ENCODE measurements around the gene QRICH2.

DNA sequence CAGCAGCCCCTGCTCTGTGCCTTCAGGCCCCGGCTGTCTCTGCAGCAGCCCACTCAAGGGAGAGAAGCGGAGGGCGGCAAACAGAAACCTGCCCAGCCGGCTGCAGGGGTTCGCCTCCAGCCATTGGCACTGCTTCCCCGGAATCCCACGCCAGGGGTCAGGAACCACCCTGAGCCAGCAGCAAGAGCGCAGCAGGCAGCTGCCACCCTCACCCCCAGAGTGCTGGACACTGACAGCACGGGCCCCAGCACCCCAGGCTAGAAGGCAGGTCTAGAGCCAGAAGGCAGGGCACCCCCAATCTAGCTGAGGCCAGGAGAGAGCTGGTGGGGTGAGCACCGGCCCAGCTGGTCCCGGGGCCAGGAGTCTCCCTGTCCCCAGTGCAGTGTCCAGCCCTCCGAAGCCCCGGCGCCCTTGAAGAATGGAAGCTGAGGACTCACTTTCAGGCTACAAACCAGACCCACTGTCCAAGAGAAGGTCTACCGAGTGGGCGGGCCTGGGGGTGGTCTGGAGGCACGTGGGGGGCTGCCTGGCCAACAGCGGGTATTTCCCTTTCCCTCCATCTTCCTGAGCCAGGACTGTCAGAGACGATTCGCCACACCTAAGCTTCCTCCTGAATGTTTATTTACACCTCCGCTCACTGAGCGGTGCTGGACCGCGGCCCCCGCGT is 34.5 kb downstream of the QRICH2 start:
- TF ChIP-seq EZH2phosphoT487 (IDR thresholded peaks at IDR 0.05; ENCODE audit: low read length) (no peak), EZH2 (optimal IDR thresholded peaks at IDR 0.05; ENCODE audit: low read depth, low read length) (no peak)
- TF ChIP-seq, protein P1, sequence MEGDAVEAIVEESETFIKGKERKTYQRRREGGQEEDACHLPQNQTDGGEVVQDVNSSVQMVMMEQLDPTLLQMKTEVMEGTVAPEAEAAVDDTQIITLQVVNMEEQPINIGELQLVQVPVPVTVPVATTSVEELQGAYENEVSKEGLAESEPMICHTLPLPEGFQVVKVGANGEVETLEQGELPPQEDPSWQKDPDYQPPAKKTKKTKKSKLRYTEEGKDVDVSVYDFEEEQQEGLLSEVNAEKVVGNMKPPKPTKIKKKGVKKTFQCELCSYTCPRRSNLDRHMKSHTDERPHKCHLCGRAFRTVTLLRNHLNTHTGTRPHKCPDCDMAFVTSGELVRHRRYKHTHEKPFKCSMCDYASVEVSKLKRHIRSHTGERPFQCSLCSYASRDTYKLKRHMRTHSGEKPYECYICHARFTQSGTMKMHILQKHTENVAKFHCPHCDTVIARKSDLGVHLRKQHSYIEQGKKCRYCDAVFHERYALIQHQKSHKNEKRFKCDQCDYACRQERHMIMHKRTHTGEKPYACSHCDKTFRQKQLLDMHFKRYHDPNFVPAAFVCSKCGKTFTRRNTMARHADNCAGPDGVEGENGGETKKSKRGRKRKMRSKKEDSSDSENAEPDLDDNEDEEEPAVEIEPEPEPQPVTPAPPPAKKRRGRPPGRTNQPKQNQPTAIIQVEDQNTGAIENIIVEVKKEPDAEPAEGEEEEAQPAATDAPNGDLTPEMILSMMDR (IDR thresholded peaks at IDR 0.05; ENCODE audit: low read length) = no peak

All from MM.1S (cell line).